Fibroblast of villous mesenchyme (primary cell): ENCODE measurements around the gene TCF21. TPM values are rescaled to one million over a fixed set of nuclear protein-coding genes. Genes with fewer than 3 reads are reported as not detected.
A peak's percentile ranks its signal among the peaks of the same experiment; 100 is the strongest.
"Not testable (repeated sequence)": the region's sequence is repeated elsewhere in the genome, so short reads cannot be mapped to it uniquely, and the experiment has no call there.

Experiments
- DNase-seq: peaks from one replicate; pipeline ENCODE4 v3.0.0-alpha.2; 2010; ENCODE audit warnings: low read depth
- H3K4me3 ChIP-seq: 2 replicates; pipeline ENCODE4 v1.5.1; 2011; ENCODE audit warnings: low read depth, mild to moderate bottlenecking, low read length
- CTCF ChIP-seq: IDR thresholded peaks from 2 replicates; pipeline ENCODE4 v1.5.1; 2012; ENCODE audit warnings: low read depth, mild to moderate bottlenecking, low read length; ENCODE audit not compliant: insufficient read depth
- total RNA-seq: library from RNA; depleted of rRNA; stranded (reverse); fragments of >200 nt; gene quantifications from 2 replicates; pipeline ENCODE4 v1.2.3, GENCODE V29; 2012

The TCF21 gene
- total RNA-seq, 1 donor, result under 0.01 TPM

- H3K4me3 ChIP-seq, result no peak overlapping the region
- TF ChIP-seq CTCF, result no peak
- DNase-seq, result no peak
These were observed 29.5 kb downstream of the TCF21 start for GRCh38 chr6:133918208-133918930.

- no peak for DNase-seq
- no peak overlapping the region for H3K4me3 ChIP-seq
- TF ChIP-seq CTCF, result no peak
These were observed 30.4 kb downstream of the TCF21 start for GRCh38 chr6:133919362-133919761.

GRCh38 chr6:133921249-133921859, 32.4 kb downstream of the TCF21 start:
- H3K4me3 ChIP-seq, result peak overlapping the region; percentile 29
- peak; percentile 95 for TF ChIP-seq CTCF
- peak; percentile 81 for DNase-seq

- H3K4me3 ChIP-seq, result no peak overlapping the region
- peak; percentile 94 for TF ChIP-seq CTCF
- peak; percentile 85 for DNase-seq
These were observed 35.2 kb downstream of the TCF21 start for GRCh38 chr6:133923938-133924593.

- peak; percentile 6 for TF ChIP-seq CTCF
- not testable (repeated sequence) for H3K4me3 ChIP-seq, DNase-seq
These were observed 42.3 kb downstream of the TCF21 start for GRCh38 chr6:133931221-133931620.

GRCh38 chr6:133936352-133936751, 47.4 kb downstream of the TCF21 start:
- H3K4me3 ChIP-seq, DNase-seq: not testable (repeated sequence)

- H3K4me3 ChIP-seq, result no peak overlapping the region
- DNase-seq, result no peak
- TF ChIP-seq CTCF, result no peak
These were observed 49.0 kb downstream of the TCF21 start for GRCh38 chr6:133937909-133938308.
